SJCRH30 (cell line): Measurements from ENCODE around the gene GALC. TPM values are rescaled to one million over a fixed set of nuclear protein-coding genes. Genes with fewer than 3 reads are reported as not detected.

Source experiments
- DNase-seq, 2 experiments: peaks; one replicate each; pipeline ENCODE4 v3.0.0-alpha.2; 2015 to 2020
- H3K27ac ChIP-seq: fragments of 250-450 bp; sonication (Bioruptor Pico); 2 replicates; pipeline ENCODE4 v1.5.1; 2020; ENCODE audit warnings: mild to moderate bottlenecking, moderate library complexity
- H3K27me3 ChIP-seq: fragments of 250-450 bp; sonication (Bioruptor Pico); 2 replicates; pipeline ENCODE4 v1.5.1; 2020; ENCODE audit warnings: mild to moderate bottlenecking, moderate library complexity
- H3K36me3 ChIP-seq: fragments of 250-450 bp; sonication (Bioruptor Pico); 2 replicates; pipeline ENCODE4 v1.5.1; 2020; ENCODE audit warnings: mild to moderate bottlenecking, moderate library complexity
- H3K4me1 ChIP-seq: fragments of 250-450 bp; sonication (Bioruptor Pico); 2 replicates; pipeline ENCODE4 v1.5.1; 2020; ENCODE audit warnings: mild to moderate bottlenecking, moderate library complexity
- H3K4me3 ChIP-seq: fragments of 250-450 bp; sonication (Bioruptor Pico); 2 replicates; pipeline ENCODE4 v1.5.1; 2020; ENCODE audit warnings: mild to moderate bottlenecking, moderate library complexity
- H3K9me3 ChIP-seq: fragments of 250-450 bp; sonication (Bioruptor Pico); replicated peaks from 2 replicates; pipeline ENCODE4 v1.5.1; 2020; ENCODE audit warnings: mild to moderate bottlenecking, moderate library complexity
- total RNA-seq: library from RNA; depleted of rRNA; stranded (reverse); fragments of >200 nt; shearing (Covaris generic); gene quantifications from 2 replicates; pipeline ENCODE4 v1.2.3, GENCODE V29; 2014; rRNA removed

The GALC gene
- total RNA-seq, 1 experiment from 2014 or later = 1.8 TPM

DNA sequence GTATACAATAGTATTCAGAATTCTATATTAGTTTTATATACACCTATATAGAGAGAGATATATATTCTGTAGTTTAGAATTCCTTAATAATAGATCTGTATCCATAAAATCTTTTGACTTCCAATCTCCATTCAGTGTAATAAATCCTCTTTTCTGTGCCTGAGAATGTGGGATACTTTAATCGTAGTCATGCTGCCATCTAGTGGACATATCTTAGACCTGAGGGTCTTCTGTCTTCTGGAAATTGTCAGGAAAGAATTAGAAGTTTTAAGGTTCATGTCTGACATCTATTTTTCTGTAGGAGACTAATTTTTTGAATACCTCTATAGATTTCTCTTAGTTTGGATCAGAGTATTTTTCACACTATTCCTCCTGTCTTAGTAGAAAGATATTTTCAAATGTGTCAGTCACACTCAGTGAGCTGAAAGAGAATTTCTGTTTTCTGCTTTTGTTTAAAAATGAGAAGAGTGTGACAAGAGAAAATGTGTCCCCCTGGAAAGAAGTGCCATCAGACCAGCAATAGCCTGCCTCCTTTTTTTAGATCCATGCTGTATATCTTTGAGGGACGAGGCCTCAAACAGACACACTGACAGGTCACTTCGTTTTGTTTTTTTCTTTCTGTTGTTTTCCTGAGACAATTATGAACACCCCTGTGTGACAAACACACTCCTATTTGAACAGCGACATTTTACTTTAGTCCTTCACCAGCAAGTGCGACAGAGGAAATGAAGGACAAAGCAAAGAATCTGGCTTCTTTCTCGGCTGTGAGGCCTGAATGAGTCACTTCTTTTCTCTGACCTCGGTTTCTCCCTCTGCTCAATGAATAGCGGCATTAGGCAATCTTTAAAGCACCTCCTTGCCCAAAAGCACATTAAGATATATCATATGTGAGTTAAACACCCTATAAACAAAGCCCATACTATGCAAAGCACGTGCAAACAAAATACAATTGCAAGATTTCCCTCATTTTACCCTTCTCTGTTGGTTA, 96.3 kb downstream of the GALC start:
- peak in 1 of 2 experiments; percentile 75 for DNase-seq
- H3K27ac ChIP-seq = no peak overlapping the region

DNA sequence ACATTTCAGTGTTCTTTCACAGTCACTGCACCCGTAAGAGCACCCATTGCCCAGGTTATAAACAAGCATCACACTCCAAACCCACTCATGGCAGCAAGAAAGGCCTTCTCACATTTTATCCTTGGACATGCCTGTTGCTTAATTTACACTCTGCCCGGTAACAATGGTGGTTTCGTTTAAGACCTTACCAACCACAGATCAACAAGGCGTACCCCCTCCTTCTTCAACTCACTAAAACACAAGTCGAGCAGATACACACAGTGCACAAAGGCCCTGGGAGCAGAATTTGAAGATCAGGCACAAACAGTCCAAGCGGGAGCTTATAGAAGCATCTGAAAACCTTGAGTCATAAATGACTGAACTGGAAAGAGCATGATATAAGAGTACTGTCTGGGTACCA, 98.1 kb downstream of the GALC start:
- no peak overlapping the region for H3K27ac ChIP-seq
- DNase-seq = no peak
- H3K4me3 ChIP-seq = no peak overlapping the region
- peaks cover 8% of the 10 kb centered on the region; the same call in 1 of the 2 replicates for H3K4me1 ChIP-seq
- H3K9me3 ChIP-seq = no peaks in the 10 kb centered on the region
- H3K36me3 ChIP-seq = no peaks in the 10 kb centered on the region
- no peaks in the 10 kb centered on the region; the same call in 1 of the 2 replicates for H3K27me3 ChIP-seq

More for the DNA sequence above, 96.3 kb downstream of the GALC start:
- Histone ChIP-seq H3K27me3 (no peaks in the 10 kb centered on the region; the same call in 1 of the 2 replicates), H3K4me1 (peaks cover 8% of the 10 kb centered on the region; the same call in 1 of the 2 replicates), H3K4me3 (no peak overlapping the region), H3K9me3 (no peaks in the 10 kb centered on the region), H3K36me3 (no peaks in the 10 kb centered on the region)

DNA sequence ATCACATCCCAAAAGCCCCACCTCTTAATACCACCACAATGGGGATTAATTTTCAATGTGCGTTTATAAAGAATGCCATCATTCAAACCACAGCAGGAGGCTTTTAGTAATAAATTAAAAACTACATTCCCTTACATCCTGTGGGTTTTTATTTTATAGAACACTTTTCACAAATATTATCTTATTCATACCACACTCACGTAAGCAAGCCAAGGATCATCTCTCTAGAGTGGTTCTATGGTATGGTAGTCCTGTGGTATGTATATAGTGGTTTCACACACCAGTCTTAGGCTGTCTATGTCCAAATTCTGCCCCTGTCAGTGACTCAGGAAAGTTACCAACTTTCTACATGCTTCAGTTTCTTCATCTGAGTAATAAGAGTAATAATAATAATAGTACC, 100.2 kb downstream of the GALC start:
- no peak overlapping the region for H3K4me3 ChIP-seq
- H3K36me3 ChIP-seq = no peaks in the 10 kb centered on the region
- DNase-seq = no peak
- H3K9me3 ChIP-seq = no peaks in the 10 kb centered on the region
- no peaks in the 10 kb centered on the region; the same call in 1 of the 2 replicates for H3K27me3 ChIP-seq
- no peak overlapping the region for H3K27ac ChIP-seq
- H3K4me1 ChIP-seq = peaks cover 8% of the 10 kb centered on the region; the same call in 1 of the 2 replicates

DNA sequence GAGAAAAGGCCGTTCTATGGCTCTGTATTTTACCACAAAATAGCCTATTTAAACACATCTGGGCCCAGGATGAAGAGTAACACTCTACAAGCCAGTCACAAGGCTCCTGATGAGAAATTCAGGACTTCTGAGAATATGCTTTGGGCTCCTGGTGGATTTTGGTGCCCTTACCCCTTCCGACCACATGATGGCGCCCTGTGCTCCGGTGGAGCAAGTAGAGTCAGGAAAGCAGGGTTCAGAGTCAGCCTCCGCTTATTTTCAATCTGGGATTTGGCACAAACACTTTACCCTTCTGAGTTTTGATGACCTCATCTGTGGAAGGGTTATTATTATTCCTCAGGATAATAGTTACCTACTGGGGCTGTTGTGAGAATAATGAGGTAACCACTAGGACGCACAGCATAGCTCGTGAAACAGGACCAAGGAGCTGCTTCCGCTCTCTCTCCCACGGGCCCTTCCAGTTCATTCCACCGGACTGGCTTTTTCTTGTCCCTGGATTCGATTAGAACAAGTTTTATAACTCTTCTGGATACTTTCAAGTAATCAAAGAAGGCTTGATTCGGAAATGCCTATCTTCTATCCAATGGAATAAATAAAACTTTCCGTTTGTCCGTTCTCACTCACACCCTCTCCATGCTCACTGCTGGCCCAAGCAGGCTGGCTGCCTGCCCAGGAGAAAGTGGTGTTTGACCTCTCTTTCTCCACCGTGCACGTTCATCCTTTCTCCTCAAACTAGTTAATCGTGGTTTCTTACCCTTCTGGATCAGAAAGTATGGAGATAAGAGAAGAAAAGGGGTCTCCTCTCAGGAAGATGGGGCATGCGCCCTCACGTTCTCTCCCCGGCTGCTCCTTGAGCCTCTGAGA, 104.6 kb downstream of the GALC start:
- no peak overlapping the region for H3K4me3 ChIP-seq
- no peaks in the 10 kb centered on the region for H3K36me3 ChIP-seq
- H3K4me1 ChIP-seq = no peaks in the 10 kb centered on the region
- no peak overlapping the region for H3K27ac ChIP-seq
- no peaks in the 10 kb centered on the region for H3K9me3 ChIP-seq
- DNase-seq = peak; percentile 41 to 57
- no peaks in the 10 kb centered on the region for H3K27me3 ChIP-seq

DNA sequence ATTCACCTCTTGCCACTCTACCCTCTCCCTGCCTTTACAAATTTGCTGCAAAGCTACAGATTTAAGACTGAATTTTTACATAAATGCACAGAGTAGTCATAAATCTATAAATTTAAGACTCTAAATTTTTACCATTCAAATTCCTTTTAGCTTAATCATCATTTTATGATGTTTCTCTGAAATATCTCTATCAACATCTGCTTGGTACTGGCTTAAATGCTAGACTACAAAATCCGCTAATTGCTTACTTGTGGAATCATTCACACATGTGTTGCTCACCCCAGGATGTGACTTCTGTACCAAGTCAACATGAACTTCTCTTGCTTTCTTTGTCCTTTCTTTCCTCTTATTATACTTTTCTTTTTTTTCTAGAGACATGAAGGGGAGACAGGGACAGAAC, 109.2 kb downstream of the GALC start:
- Histone ChIP-seq H3K9me3 (no peaks in the 10 kb centered on the region), H3K27me3 (no peaks in the 10 kb centered on the region), H3K27ac (no peak overlapping the region), H3K4me1 (no peaks in the 10 kb centered on the region), H3K36me3 (no peaks in the 10 kb centered on the region), H3K4me3 (no peak overlapping the region)
- no peak for DNase-seq

Other genes starting within 250 kb of the GALC start
- 0.04 and 0.05 TPM in 2 replicates for gene GPR65, start 12.0 kb upstream of the GALC start, total RNA-seq